HG03378 (cell line): ENCODE measurements around the gene BAG2.

Experiments used
- ATAC-seq: cut with Tn5 transposase; IDR thresholded peaks from one replicate; pipeline ENCODE4 v1.9.1; 2021; ENCODE audit warnings: mild to moderate bottlenecking, moderate library complexity; ENCODE audit not compliant: unreplicated experiment

BAG2 gene

DNA sequence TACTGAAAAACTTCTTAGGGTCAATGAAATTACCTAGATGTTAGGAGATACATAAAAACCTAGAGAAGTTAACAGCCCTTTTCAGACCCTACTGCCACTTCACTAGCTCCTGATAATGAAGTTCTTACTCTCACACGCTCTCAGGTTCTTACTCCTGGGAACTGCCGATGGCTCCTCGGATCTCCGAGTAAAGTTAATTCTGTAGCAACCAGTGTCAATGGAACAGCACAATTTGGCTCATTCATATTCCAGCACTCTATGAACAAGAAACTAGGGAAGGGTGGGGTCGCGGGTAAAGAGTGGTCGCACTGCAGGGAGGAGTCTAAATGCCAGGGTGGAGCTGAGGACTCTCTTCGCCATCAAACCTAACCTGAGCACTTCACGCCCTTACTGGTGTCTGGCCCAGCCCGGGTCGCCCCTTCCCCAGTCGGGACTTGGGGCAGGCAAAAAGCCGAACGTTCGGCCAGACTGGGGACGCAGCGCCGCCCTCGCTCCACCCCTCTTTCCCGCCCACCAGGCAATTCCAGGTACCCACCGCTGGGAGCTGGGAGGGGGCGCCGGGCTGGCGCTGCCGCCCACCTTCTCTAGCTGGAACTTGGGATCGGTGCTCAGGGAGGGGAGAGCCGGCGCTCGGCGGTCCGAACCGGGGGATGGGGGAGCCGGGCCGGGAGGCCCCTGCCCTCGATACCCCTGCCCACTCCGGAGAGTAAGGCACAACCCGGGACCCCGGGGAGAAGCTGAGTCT is 49.2 kb downstream of the BAG2 start:
- peak; percentile 37 for ATAC-seq

DNA sequence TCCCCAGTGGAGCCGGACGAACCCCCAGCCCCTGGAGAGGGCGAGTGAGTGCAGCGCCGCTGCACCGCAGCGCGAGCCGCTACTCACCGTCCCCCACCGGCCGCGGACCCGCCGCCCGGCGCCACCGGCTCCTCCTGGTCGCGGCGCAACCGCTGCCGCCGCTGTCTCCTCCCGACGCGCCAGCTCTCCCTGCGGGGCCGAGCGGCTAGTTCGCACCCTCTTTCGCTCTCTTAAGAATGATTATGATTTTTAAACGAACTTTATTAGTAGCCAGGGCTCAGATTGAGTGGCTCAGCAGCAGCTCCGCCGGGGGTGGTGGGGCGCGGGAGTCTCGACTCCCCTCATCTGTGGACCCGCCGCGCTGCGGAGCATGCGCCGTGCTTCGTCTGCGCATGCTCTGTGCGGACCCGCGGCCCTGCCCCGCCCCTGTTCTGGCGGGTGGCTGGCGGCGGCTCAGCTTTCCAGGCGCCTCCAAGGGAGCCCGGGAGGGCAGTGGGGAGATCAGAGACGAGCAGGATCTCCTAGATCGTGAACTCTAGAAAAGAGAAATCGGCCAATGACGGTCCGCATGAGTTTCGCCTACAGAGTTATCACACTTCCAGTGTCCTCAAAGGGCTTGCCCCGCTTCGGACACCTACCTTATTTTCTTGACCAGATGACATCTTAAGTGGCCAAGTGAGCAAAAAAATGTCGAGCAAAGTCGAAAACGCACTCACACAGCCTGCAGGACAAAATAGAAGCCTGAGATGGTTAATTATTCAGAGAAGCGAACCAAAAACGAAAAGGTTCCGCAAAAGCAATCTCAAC is 50.0 kb downstream of the BAG2 start, which contains the start of gene RAB23:
TSS of gene RAB23 (minus strand) at position 372 of the 807 bp plus-strand sequence. CDS start 11,927 bp downstream, outside the sequence.
- peak; percentile 69 for ATAC-seq

DNA sequence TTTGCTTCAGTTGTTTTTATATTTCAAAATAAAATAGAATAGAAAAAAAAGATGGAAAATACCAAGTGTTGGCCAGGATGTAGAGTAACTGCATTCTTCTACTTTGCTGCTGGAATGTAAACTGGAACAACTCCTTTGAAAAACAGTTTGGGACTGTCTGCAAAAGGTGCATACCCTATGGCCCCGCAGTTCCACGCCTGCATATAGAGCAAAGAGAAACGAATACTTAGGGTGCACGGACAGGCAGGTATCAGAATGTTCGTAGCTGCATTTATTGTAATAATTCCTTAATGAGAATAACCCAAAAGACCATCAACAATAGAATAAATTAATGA is 50.6 kb downstream of the BAG2 start:
- no peak for ATAC-seq

DNA sequence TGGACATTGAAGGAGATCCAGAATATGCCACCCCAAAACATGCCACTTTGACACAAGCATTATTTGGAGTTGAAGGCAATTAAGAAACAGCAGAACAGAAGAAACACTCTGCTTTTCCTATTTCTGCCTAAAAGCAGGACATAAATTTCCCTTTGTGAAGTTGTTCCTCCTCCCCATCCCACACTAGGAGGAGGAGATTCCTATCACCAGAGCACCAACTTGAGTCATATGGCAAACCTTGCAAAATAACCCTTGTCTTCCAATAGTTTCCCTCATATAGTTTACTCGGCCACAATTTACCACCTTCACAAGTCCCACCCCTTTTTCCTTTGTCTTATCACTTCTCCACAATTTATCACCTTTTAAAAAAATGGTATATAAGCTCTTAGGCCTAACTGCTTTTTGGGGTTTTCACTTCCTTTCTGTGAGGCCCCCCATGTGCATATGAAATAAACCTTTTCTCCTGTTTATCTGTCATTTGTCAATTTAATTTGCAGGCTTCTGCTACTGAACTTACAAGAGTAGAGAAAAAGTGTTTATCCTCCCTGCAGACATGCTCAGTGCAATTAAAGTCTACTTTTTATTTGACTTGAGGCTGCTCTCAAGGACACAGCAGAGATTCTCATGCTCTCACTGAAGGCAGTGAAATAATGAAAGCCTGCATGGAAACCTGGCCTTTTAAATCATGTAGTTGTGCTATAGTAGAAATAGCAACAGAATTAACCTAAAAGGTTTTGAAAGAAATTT is 52.8 kb downstream of the BAG2 start:
- ATAC-seq, result no peak

DNA sequence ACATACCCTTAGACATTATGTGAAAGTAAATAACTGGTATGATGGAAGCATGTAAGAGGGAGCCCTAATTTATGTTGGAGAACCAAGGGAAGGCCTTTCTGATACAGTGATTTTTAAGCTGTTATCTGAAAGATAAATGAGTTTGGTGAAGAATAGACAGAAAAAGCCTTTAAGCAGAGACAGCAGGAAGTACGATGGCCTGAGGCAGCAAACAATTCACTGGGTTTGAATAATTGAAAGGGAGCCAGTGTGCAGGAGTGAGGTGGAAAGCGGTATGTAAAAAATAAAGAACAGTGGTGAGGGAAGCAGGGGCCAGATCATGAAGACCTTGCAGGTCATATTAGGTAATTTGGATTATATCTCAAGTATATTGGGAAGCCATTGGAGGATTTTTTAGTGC is 54.1 kb downstream of the BAG2 start:
- no peak for ATAC-seq
